Measurements from ENCODE around the gene MAGI2.

GRCh38 chr7:79046061-79046460 is 407.4 kb downstream of the MAGI2 start:
- TF ChIP-seq EZH2phosphoT487 (IDR thresholded peaks at IDR 0.05; ENCODE audit: unreplicated experiment) (no peak), CTCF (conservative IDR thresholded peaks at IDR 0.05; ENCODE audit: low read depth in 2 of 2) (no peak), EZH2 (IDR thresholded peaks at IDR 0.05; ENCODE audit: low read depth, unreplicated experiment) (no peak), POLR2AphosphoS5 (IDR thresholded peaks at IDR 0.05; ENCODE audit: low read depth) (no peak), STAT1 (IDR thresholded peaks at IDR 0.05; ENCODE audit: unreplicated experiment) (no peak), ZNF331 (CRISPR knock-in tag; IDR thresholded peaks at IDR 0.05; ENCODE audit: low read depth) (no peak), JUNB (IDR thresholded peaks at IDR 0.05; ENCODE audit: unreplicated experiment) (no peak), CREB1 (CRISPR knock-in tag; IDR thresholded peaks at IDR 0.05; ENCODE audit: low read depth) (no peak), ZNF114 (CRISPR knock-in tag; IDR thresholded peaks at IDR 0.05) (no peak), NANOG (IDR thresholded peaks at IDR 0.05; ENCODE audit: borderline replicate concordance) (no peak)
- TF ChIP-seq, protein P1, sequence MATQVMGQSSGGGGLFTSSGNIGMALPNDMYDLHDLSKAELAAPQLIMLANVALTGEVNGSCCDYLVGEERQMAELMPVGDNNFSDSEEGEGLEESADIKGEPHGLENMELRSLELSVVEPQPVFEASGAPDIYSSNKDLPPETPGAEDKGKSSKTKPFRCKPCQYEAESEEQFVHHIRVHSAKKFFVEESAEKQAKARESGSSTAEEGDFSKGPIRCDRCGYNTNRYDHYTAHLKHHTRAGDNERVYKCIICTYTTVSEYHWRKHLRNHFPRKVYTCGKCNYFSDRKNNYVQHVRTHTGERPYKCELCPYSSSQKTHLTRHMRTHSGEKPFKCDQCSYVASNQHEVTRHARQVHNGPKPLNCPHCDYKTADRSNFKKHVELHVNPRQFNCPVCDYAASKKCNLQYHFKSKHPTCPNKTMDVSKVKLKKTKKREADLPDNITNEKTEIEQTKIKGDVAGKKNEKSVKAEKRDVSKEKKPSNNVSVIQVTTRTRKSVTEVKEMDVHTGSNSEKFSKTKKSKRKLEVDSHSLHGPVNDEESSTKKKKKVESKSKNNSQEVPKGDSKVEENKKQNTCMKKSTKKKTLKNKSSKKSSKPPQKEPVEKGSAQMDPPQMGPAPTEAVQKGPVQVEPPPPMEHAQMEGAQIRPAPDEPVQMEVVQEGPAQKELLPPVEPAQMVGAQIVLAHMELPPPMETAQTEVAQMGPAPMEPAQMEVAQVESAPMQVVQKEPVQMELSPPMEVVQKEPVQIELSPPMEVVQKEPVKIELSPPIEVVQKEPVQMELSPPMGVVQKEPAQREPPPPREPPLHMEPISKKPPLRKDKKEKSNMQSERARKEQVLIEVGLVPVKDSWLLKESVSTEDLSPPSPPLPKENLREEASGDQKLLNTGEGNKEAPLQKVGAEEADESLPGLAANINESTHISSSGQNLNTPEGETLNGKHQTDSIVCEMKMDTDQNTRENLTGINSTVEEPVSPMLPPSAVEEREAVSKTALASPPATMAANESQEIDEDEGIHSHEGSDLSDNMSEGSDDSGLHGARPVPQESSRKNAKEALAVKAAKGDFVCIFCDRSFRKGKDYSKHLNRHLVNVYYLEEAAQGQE (IDR thresholded peaks at IDR 0.05; ENCODE audit: unreplicated experiment), result no peak
- TF ChIP-seq, protein P2, sequence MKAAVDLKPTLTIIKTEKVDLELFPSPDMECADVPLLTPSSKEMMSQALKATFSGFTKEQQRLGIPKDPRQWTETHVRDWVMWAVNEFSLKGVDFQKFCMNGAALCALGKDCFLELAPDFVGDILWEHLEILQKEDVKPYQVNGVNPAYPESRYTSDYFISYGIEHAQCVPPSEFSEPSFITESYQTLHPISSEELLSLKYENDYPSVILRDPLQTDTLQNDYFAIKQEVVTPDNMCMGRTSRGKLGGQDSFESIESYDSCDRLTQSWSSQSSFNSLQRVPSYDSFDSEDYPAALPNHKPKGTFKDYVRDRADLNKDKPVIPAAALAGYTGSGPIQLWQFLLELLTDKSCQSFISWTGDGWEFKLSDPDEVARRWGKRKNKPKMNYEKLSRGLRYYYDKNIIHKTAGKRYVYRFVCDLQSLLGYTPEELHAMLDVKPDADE (IDR thresholded peaks at IDR 0.05), result no peak
